Heart left ventricle (tissue), 16 donors: Measurements from ENCODE around the gene SGK2. TPM values are rescaled to one million over a fixed set of nuclear protein-coding genes. Genes with fewer than 3 reads are reported as not detected.

Experiments used
- ATAC-seq, 4 donors: fragments of 200-7000 bp; cut with Tn5 transposase; one replicate each; pipeline ENCODE4 v1.9.1; 2020 to 2022; ENCODE audit warnings: moderate library complexity in 4 of 4, mild to moderate bottlenecking in 3 of 4, moderate number of reproducible peaks in 1 of 4
- DNase-seq, 5 donors: peaks; one replicate each; pipeline ENCODE4 v3.0.0-alpha.2; 2020
- H3K27ac ChIP-seq, 12 donors: fragments of 200-600 bp; sonication (generic) in 4 of 12; one replicate each; pipeline versions ENCODE4 v1.5.0 to v1.8.0; 2016 to 2022; ENCODE audit warnings: mild to moderate bottlenecking in 2 of 12
- H3K27me3 ChIP-seq, 9 donors: fragments of 200-600 bp; sonication (generic) in 2 of 9; one replicate each; pipeline versions ENCODE4 v1.5.1 to v1.8.0; 2016 to 2022; ENCODE audit warnings: mild to moderate bottlenecking in 3 of 9
- H3K36me3 ChIP-seq, 9 donors: fragments of 200-600 bp; sonication (generic) in 2 of 9; one replicate each; pipeline versions ENCODE4 v1.5.0 to v1.8.0; 2018 to 2022; ENCODE audit warnings: mild to moderate bottlenecking in 2 of 9
- H3K4me1 ChIP-seq, 12 donors: fragments of 200-600 bp; sonication (generic) in 4 of 12; one replicate each; pipeline versions ENCODE4 v1.5.0 to v1.8.0; 2016 to 2022; ENCODE audit warnings: mild to moderate bottlenecking in 3 of 12
- H3K4me3 ChIP-seq, 12 donors: fragments of 200-600 bp; sonication (generic) in 4 of 12; one replicate each; pipeline versions ENCODE4 v1.5.0 to v1.8.0; 2017 to 2022; ENCODE audit warnings: mild to moderate bottlenecking in 9 of 12, moderate library complexity in 4 of 12
- H3K9me3 ChIP-seq, 12 donors: fragments of 200-600 bp; sonication (generic) in 4 of 12; one replicate each; pipeline versions ENCODE4 v1.5.0 to v1.8.0; 2016 to 2022; ENCODE audit warnings: mild to moderate bottlenecking in 1 of 12
- POLR2A ChIP-seq, 2 donors: fragments of 450-650 bp; IDR thresholded peaks; one replicate each; pipeline ENCODE4 v1.6.1; 2017; ENCODE audit warnings: antibody characterized with exemption in 2 of 2, mild to moderate bottlenecking in 2 of 2, moderate library complexity in 2 of 2
- WGBS, 4 donors: extraction: QIAGEN DNeasy Blood & Tissue Kit in 2 of 4; methylation state at CpG; one replicate each; pipeline versions ENCODE4 v1.1.5 to v1.1.7; 2013 to 2018; 5-methylcytosine and 5-hydroxymethylcytosine counted together
- intact Hi-C, 10 donors: fragments of 100-400 bp; cut with DNase I; formaldehyde crosslinking; loops; one replicate each; pipeline versions ENCODE4 v1.11.1 to v1.14.2; 2022
- polyA plus RNA-seq, 2 donors: library from polyadenylated mRNA; stranded (reverse); fragments of 200-250 nt; gene quantifications; one replicate each; pipeline ENCODE4 v1.2.3, GENCODE V29; 2013
- total RNA-seq, 9 donors: library from RNA; depleted of rRNA in 2 of 9; stranded (reverse); fragments of >200 nt in 2 of 9; fragmentation: NEBNext Ultra II Directional in 3 of 9; extraction: Animal tissue kit (Norgen Biotek cat#: 25700) in 3 of 9; gene quantifications; one replicate each; pipeline versions ENCODE4 v1.1.0 to v1.2.4, GENCODE V29; 2016 to 2023
- TF ChIP-seq, protein P1 (sequence below), 12 donors: fragments of 200-600 bp; sonication (generic) in 4 of 12; IDR thresholded peaks; one replicate each; pipeline versions ENCODE4 v1.5.0 to v1.8.0; 2018 to 2022; ENCODE audit warnings: antibody characterized with exemption in 12 of 12, mild to moderate bottlenecking in 5 of 12
- donor health status: ischemic (EF 13 %, LVEDD 7.1; RV severe dilation, severe dysfunction).
- donor health status: healthy with polysubstance abuse.
- donor health status: DM: no; HTN: yes; CAD: no.
- donor health status: DM: no; HTN: no; CAD: no.
- donor health status: ischemic (EF 25% LVEDD 6.9; RV normal size, moderate dysfunction).
- donor health status: ischemic (EF 25% LVEDD 5.7; RV mildly dilated, moderate dysfunction).
- donor health status: healthy.
- donor health status: DM: yes; HTN: yes; CAD: no.
- donor health status: ischemic (EF 35%, LVEDD 5.7; RV mildly dilated, moderate dysfunction).
- donor health status: nonischemic (EF 11% LVEDD 7.7; RV severe dilation, severe dysfunction).
- donor health status: DM: yes; HTN: yes; CAD: no.
- donor health status: PGD.
- donor health status: ischemic (EF 29% LVEDD 5.4; RV normal size, mild dysfunction).
- donor health status: nonischemic (EF 23%, LVEDD 6.1; RV moderate dilation, normal function).

SGK2 gene
- total and polyA plus RNA-seq, 11 donors: 0.17 to 4.5 (median 0.65) TPM; not detected in 5

DNA sequence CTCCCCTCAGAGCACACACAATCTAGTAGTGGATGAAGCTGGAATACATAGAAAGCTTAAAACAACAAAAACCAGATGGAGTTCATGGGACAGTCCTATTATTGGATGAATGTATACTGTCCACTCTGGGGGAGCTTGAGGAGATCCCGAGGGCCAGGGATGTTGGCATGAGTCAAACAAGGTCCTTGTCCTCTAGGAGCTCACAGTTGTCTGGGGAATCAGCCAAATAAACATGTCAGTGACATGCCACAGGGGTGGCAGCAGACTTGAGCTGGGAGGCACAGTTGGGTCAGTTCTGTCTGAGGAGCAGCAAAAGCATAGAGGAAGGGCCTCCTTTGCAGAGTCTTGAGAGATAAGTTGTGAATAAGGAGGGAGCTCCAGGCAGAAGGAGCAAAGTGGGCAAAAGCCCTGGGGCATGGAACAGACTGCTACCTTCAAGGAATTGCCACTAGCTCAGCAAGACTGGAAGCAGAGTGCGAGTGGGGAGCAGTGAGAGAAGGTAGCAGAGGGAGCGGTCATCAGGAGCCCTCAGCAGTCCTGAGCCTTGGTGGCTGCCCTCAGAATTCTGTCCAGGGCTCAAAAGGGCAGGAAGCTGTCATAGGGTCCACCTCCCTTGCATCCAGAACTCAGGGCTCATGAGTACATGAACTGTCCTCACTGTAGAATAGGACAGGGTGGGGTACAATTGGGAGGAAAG lies 29.2 kb upstream of the SGK2 start:
- intact Hi-C loops: loop anchor here in 1 of 10 donors (10.0 kb wide), 1 partner anchor 545 kb away; no protein-coding TSS in a partner anchor
- H3K27me3 ChIP-seq: no peaks in the 10 kb centered on the region
- 70 to 91% (median 83%) methylated on average over 3 of the region's 3 CpGs for WGBS, 4 donors
- peaks cover 0 to 4% (median 0%) of the 10 kb centered on the region in 12 donors for H3K4me1 ChIP-seq
- H3K27ac ChIP-seq: no peak overlapping the region
- no peak overlapping the region for H3K4me3 ChIP-seq
- H3K36me3 ChIP-seq: peaks cover 0 to under 1% (median 0%) of the 10 kb centered on the region in 9 donors
- no peaks in the 10 kb centered on the region for H3K9me3 ChIP-seq
- ATAC-seq: peak in 2 of 4 donors; percentile 23 to 26
- DNase-seq: no peak
- TF ChIP-seq, protein P1, sequence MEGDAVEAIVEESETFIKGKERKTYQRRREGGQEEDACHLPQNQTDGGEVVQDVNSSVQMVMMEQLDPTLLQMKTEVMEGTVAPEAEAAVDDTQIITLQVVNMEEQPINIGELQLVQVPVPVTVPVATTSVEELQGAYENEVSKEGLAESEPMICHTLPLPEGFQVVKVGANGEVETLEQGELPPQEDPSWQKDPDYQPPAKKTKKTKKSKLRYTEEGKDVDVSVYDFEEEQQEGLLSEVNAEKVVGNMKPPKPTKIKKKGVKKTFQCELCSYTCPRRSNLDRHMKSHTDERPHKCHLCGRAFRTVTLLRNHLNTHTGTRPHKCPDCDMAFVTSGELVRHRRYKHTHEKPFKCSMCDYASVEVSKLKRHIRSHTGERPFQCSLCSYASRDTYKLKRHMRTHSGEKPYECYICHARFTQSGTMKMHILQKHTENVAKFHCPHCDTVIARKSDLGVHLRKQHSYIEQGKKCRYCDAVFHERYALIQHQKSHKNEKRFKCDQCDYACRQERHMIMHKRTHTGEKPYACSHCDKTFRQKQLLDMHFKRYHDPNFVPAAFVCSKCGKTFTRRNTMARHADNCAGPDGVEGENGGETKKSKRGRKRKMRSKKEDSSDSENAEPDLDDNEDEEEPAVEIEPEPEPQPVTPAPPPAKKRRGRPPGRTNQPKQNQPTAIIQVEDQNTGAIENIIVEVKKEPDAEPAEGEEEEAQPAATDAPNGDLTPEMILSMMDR (IDR thresholded peaks at IDR 0.05): no peak
- TF ChIP-seq POLR2A (IDR thresholded peaks at IDR 0.05): no peak

GRCh38 chr20:43530321-43531090 lies 28.3 kb upstream of the SGK2 start:
- no peak for ATAC-seq
- Histone ChIP-seq H3K36me3 (peaks cover 0 to 9% (median 0%) of the 10 kb centered on the region in 9 donors), H3K27me3 (no peaks in the 10 kb centered on the region), H3K9me3 (no peaks in the 10 kb centered on the region), H3K4me1 (peaks cover 0 to 4% (median 0%) of the 10 kb centered on the region in 12 donors), H3K4me3 (no peak overlapping the region), H3K27ac (no peak overlapping the region)
- intact Hi-C loops: loop anchor here in 1 of 10 donors (10.0 kb wide), 1 partner anchor 544 kb away; no protein-coding TSS in a partner anchor
- TF ChIP-seq, protein P1 (IDR thresholded peaks at IDR 0.05): no peak
- TF ChIP-seq POLR2A (IDR thresholded peaks at IDR 0.05): no peak
- no peak for DNase-seq
- 84 to 93% (median 89%) methylated on average over 13 to 14 of the region's 14 CpGs for WGBS, 4 donors

DNA sequence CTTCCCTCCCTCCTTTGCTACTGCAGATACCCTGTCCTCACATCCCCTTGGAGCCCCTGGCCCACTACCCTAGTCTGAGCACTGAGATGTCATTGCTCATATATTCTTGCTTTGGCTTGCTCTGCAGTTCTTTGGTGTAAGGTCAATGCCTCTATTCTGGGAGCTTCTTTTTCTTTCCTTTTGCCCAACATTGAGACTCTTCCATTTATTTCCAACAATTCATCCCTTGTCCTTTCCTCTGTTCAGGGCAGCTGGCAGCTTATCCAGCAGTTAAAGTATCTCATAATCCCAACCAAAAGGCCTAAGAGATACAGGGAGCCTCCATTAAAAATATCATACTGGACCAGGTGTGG lies 27.8 kb upstream of the SGK2 start:
- TF ChIP-seq, protein P1 (IDR thresholded peaks at IDR 0.05): no peak
- no peak for TF ChIP-seq POLR2A (IDR thresholded peaks at IDR 0.05)
- Histone ChIP-seq H3K27ac (no peak overlapping the region), H3K27me3 (no peaks in the 10 kb centered on the region), H3K4me1 (peaks cover 0 to 4% (median 0%) of the 10 kb centered on the region in 12 donors), H3K4me3 (no peak overlapping the region), H3K9me3 (no peaks in the 10 kb centered on the region), H3K36me3 (peaks cover 0 to 11% (median 0%) of the 10 kb centered on the region in 9 donors)
- ATAC-seq (no peak), DNase-seq (no peak)
- intact Hi-C loops: loop anchor here in 1 of 10 donors (10.0 kb wide), 1 partner anchor 544 kb away; no protein-coding TSS in a partner anchor
